Left ventricle myocardium inferior (tissue), 1 donor: ENCODE results near the gene PCYOX1L. TPM values are rescaled to one million over a fixed set of nuclear protein-coding genes. Genes with fewer than 3 reads are reported as not detected.

ENCODE experiments used
- DNase-seq: peaks from one replicate; pipeline ENCODE4 v3.0.0-alpha.2; 2020
- H3K27ac ChIP-seq: fragments of 200-600 bp; replicated peaks from 2 replicates; pipeline ENCODE4 v1.8.0; 2021
- H3K27me3 ChIP-seq: fragments of 200-600 bp; 2 replicates; pipeline ENCODE4 v1.8.0; 2021; ENCODE audit warnings: low read depth
- H3K36me3 ChIP-seq: fragments of 200-600 bp; 2 replicates; pipeline ENCODE4 v1.8.0; 2021
- H3K4me1 ChIP-seq: fragments of 200-600 bp; 2 replicates; pipeline ENCODE4 v1.8.0; 2021
- H3K4me3 ChIP-seq: fragments of 200-600 bp; 2 replicates; pipeline ENCODE4 v1.8.0; 2021; ENCODE audit warnings: mild to moderate bottlenecking, moderate library complexity
- H3K9me3 ChIP-seq: fragments of 200-600 bp; replicated peaks from 2 replicates; pipeline ENCODE4 v1.8.0; 2021
- intact Hi-C: fragments of 100-400 bp; cut with micrococcal nuclease; formaldehyde crosslinking; loops from one replicate; pipeline ENCODE4 v1.11.0; 2022
- long read RNA-seq: library from polyadenylated mRNA; unstranded; transcript quantifications from one replicate; pipeline ENCODE4 v2.0.0, GENCODE V29; 2021
- total RNA-seq: library from RNA; stranded (reverse); fragmentation: NEBNext Ultra II Directional; extraction: Animal tissue kit (Norgen Biotek cat#: 25700); gene quantifications from one replicate; pipeline ENCODE4 v1.2.1, GENCODE V29; 2021
- TF ChIP-seq, protein P1 (sequence below): fragments of 200-600 bp; IDR thresholded peaks from 2 replicates; pipeline ENCODE4 v1.8.0; 2021; ENCODE audit warnings: antibody characterized with exemption, mild to moderate bottlenecking, borderline replicate concordance
- donor health status: DM: no; HTN: yes; CAD: no; lungs with severe emphysema.

The PCYOX1L gene
- total RNA-seq, result 3.2 TPM
- long read RNA-seq, full-length matches to known transcripts, result 5 of 6 reads
- long read RNA-seq, partial matches to known transcripts, result 0 of 6 reads
- long read RNA-seq, other reads (novel, unspliced or antisense), result 1 of 6 reads

- H3K27ac ChIP-seq, result peak within 1 kb of the TSS; percentile 78
- peak; percentile 99 for DNase-seq
- intact Hi-C loops, result no loop called here
- TF ChIP-seq, protein P1, sequence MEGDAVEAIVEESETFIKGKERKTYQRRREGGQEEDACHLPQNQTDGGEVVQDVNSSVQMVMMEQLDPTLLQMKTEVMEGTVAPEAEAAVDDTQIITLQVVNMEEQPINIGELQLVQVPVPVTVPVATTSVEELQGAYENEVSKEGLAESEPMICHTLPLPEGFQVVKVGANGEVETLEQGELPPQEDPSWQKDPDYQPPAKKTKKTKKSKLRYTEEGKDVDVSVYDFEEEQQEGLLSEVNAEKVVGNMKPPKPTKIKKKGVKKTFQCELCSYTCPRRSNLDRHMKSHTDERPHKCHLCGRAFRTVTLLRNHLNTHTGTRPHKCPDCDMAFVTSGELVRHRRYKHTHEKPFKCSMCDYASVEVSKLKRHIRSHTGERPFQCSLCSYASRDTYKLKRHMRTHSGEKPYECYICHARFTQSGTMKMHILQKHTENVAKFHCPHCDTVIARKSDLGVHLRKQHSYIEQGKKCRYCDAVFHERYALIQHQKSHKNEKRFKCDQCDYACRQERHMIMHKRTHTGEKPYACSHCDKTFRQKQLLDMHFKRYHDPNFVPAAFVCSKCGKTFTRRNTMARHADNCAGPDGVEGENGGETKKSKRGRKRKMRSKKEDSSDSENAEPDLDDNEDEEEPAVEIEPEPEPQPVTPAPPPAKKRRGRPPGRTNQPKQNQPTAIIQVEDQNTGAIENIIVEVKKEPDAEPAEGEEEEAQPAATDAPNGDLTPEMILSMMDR, result no peak
- H3K4me1 ChIP-seq, result peaks cover 19% of the 10 kb centered on the region
- H3K4me3 ChIP-seq, result peak within 1 kb of the TSS; percentile 90
- H3K36me3 ChIP-seq, result peaks cover 23% of the 10 kb centered on the region
- no peaks in the 10 kb centered on the region for H3K27me3 ChIP-seq
- H3K9me3 ChIP-seq, result no peaks in the 10 kb centered on the region
These were observed at the start of gene PCYOX1L for GRCh38 chr5:149357370-149358293. PCYOX1L (plus strand) TSS chr5:149358046; CDS start chr5:149358069, 23 bp downstream.

DNA sequence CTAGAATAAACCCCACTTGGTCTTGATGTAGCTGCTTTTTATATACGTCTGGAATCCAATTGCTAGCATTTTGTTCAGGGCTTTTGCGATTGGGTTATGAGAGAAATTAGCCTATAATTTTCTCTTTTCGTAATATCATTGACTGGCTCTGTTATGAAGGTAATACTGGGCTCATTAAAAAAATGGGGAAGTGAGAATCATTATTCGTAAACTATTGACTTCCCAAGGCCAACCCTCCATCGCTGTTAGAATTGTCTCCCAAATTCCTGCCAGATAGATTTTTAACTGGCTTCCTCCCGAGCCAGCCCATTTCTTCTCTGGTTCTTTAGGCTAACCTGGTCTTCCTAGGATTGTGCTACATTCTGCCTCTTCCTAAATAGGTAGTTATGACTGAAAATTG lies 48.5 kb upstream of the PCYOX1L start:
- peak overlapping the region; percentile 32 for H3K27ac ChIP-seq
- H3K9me3 ChIP-seq, result no peaks in the 10 kb centered on the region
- H3K4me3 ChIP-seq, result no peak overlapping the region
- intact Hi-C loops, result no loop called here
- no peaks in the 10 kb centered on the region for H3K27me3 ChIP-seq
- peaks cover 81% of the 10 kb centered on the region for H3K36me3 ChIP-seq
- peaks cover 38% of the 10 kb centered on the region for H3K4me1 ChIP-seq
- no peak for DNase-seq
- TF ChIP-seq, protein P1, result no peak

DNA sequence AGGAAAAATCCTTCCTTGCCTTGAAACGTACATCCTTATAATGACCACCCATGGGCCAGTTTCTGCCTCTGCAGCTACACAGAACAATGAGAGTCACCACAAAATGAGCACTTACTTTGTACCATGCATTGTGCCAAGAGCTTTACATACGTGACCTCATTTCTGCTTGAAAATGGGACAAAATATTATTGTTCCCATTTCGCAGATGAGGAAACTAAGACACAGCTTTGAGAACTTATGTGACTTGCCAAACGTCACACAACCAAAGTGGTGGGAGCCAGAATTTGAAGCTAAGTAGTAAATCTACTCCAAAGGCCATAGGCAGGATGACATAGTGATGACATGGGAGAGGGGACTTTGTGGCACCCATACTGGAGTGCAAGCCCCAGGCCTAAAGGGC lies 47.4 kb upstream of the PCYOX1L start:
- no peaks in the 10 kb centered on the region for H3K27me3 ChIP-seq
- intact Hi-C loops, result loop anchor here (10.0 kb wide), 1 partner anchor 46 kb away; no protein-coding TSS in a partner anchor
- H3K4me1 ChIP-seq, result peaks cover 31% of the 10 kb centered on the region
- no peak for DNase-seq
- TF ChIP-seq, protein P1, result no peak
- H3K4me3 ChIP-seq, result no peak overlapping the region
- H3K36me3 ChIP-seq, result peaks cover 70% of the 10 kb centered on the region
- peak overlapping the region; percentile 32 for H3K27ac ChIP-seq
- H3K9me3 ChIP-seq, result no peaks in the 10 kb centered on the region

GRCh38 chr5:149310947-149311658 lies 46.7 kb upstream of the PCYOX1L start:
- no peaks in the 10 kb centered on the region for H3K9me3 ChIP-seq
- H3K4me3 ChIP-seq, result no peak overlapping the region
- H3K4me1 ChIP-seq, result peaks cover 31% of the 10 kb centered on the region
- intact Hi-C loops, result loop anchor here (10.0 kb wide), 1 partner anchor 46 kb away; no protein-coding TSS in a partner anchor
- DNase-seq, result no peak
- TF ChIP-seq, protein P1, result no peak
- no peaks in the 10 kb centered on the region for H3K27me3 ChIP-seq
- peaks cover 73% of the 10 kb centered on the region for H3K36me3 ChIP-seq
- H3K27ac ChIP-seq, result peak overlapping the region; percentile 32

DNA sequence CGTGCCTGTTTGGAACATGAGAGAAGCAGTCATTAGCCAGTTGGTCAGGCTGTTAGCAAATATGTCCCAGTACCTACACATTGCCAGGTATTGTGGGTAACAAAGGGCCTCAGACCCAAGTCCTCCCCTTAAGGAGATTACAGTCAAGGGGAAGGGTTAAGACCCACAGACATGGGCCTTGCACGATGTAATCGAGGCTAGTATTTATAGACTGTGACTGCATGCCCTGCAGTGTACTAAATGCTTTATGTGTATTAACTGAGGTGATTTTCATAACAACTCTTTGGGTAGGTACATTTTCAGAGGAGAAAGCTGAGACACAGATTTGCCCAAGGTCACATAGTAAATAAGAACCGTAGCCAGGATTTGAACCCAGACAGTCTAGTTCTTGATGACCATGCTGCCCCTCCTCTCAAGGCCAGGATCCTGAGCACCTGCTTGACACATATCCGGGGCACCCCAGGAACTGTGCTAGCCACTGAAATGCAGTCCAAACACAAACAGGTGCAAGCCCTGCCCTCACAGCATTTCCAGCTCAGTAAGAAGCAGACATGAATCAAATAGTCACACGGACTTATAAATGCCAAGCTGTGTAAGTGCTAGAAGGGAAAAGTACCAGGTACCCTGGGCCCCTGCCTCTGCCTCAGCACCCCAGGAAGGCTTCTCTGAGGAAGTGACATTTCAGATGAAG lies 44.5 kb upstream of the PCYOX1L start:
- Histone ChIP-seq H3K27ac (peak overlapping the region; percentile 15), H3K9me3 (no peaks in the 10 kb centered on the region), H3K36me3 (peaks cover 65% of the 10 kb centered on the region), H3K4me1 (peaks cover 32% of the 10 kb centered on the region), H3K27me3 (no peaks in the 10 kb centered on the region), H3K4me3 (no peak overlapping the region)
- TF ChIP-seq, protein P1, result no peak
- intact Hi-C loops, result loop anchor here (10.0 kb wide), 1 partner anchor 48 kb away; no protein-coding TSS in a partner anchor
- no peak for DNase-seq
